Transverse colon (tissue), 4 donors: Measurements from ENCODE around the gene AKT1S1. TPM values are rescaled to one million over a fixed set of nuclear protein-coding genes. Genes with fewer than 3 reads are reported as not detected.

Experiments used
- DNase-seq: peaks from one replicate; pipeline ENCODE4 v3.0.0-alpha.2; 2019
- H3K27ac ChIP-seq, 4 donors: fragments of 200-600 bp; sonication (generic); 2 replicates each; pipeline ENCODE4 v1.5.1; 2016 to 2018; ENCODE audit warnings: inconsistent platforms in 4 of 4
- H3K27me3 ChIP-seq: fragments of 200-600 bp; sonication (generic); 2 replicates; pipeline ENCODE4 v1.5.1; 2017; ENCODE audit warnings: inconsistent platforms
- H3K36me3 ChIP-seq, 4 donors: fragments of 200-600 bp; sonication (generic); 2 replicates each; pipeline ENCODE4 v1.5.1; 2017 to 2019; ENCODE audit warnings: inconsistent platforms in 4 of 4
- H3K4me1 ChIP-seq, 4 donors: fragments of 200-600 bp; sonication (generic); 2 replicates each; pipeline ENCODE4 v1.5.1; 2017 to 2020; ENCODE audit warnings: inconsistent platforms in 4 of 4
- H3K4me3 ChIP-seq, 4 donors: fragments of 200-600 bp; sonication (generic); 1 replicate in 1 of 4; 2 replicates in 3 of 4; pipeline versions ENCODE4 v1.5.1 to v1.6.1; 2017 to 2019; ENCODE audit warnings: inconsistent platforms in 4 of 4
- H3K9me3 ChIP-seq, 2 donors: fragments of 200-600 bp; sonication (generic); 2 replicates each; pipeline ENCODE4 v1.5.1; 2017 to 2019; ENCODE audit warnings: inconsistent platforms in 2 of 2
- CTCF ChIP-seq, 5 experiments: fragments of 200-600 bp in 3 of 5; fragments of 450-650 bp in 2 of 5; sonication (generic) in 3 of 5; IDR thresholded peaks; 1 replicate in 2 of 5; 2 replicates in 3 of 5; pipeline ENCODE4 v1.5.1; 2016 to 2017; ENCODE audit warnings: antibody characterized with exemption in 5 of 5, inconsistent platforms in 3 of 5, mild to moderate bottlenecking in 2 of 5, moderate library complexity in 1 of 5
- EP300 ChIP-seq: sonication (generic); formaldehyde crosslinking; IDR thresholded peaks from one replicate; pipeline ENCODE4 v1.6.1; 2017; ENCODE audit warnings: antibody characterized with exemption, low read depth
- POLR2A ChIP-seq: fragments of 450-650 bp; IDR thresholded peaks from one replicate; pipeline ENCODE4 v1.6.1; 2016; ENCODE audit warnings: antibody characterized with exemption, mild to moderate bottlenecking, moderate library complexity
- POLR2AphosphoS5 ChIP-seq, 3 donors: sonication (generic); formaldehyde crosslinking; IDR thresholded peaks; one replicate each; pipeline ENCODE4 v1.6.1; 2016; ENCODE audit warnings: antibody characterized with exemption in 3 of 3
- WGBS, 2 donors: methylation state at CpG; one replicate each; pipeline ENCODE4 v1.1.5; 2018; ENCODE audit warnings: low coverage in 1 of 2; 5-methylcytosine and 5-hydroxymethylcytosine counted together
- in situ Hi-C, 4 donors: fragments of 200-750 bp; cut with MboI; loops; one replicate each; pipeline versions ENCODE4 v1.15.0 to v1.15.1; 2017; ENCODE audit warnings: low sequenced_read_pairs in 3 of 4, low pct_ligation_motif_present in 1 of 4, low pct_unique_long_range_greater_than_20kb in 1 of 4
- intact Hi-C: fragments of 100-400 bp; cut with DNase I; formaldehyde crosslinking; loops from one replicate; pipeline ENCODE4 v1.15.1; 2023; ENCODE audit warnings: low total_unique reads
- total RNA-seq, 4 donors: library from RNA; depleted of rRNA; stranded (reverse); fragments of >200 nt; gene quantifications; one replicate each; pipeline ENCODE4 v1.1.0, GENCODE V29; 2016

Gene AKT1S1
- total RNA-seq, 4 donors from 2014 or later: 15.3 to 29.7 (median 22.7) TPM

- intact Hi-C loops (no loop called here), in situ Hi-C loops (loop anchor here in 1 of 4 donors (10.0 to 25.0 kb wide), 2 partner anchors 49 to 376 kb away; partner anchors contain the start of genes FUZ, MED25, RPL13A and RPS11)
- no peaks in the 10 kb centered on the region for H3K9me3 ChIP-seq
- H3K27ac ChIP-seq: no peak overlapping the region
- peak; percentile 8 for DNase-seq
- H3K27me3 ChIP-seq: no peaks in the 10 kb centered on the region
- H3K36me3 ChIP-seq: peaks cover 0 to 5% (median 0%) of the 10 kb centered on the region in 4 donors
- H3K4me1 ChIP-seq: peaks cover 11 to 41% (median 33%) of the 10 kb centered on the region in 4 donors
- H3K4me3 ChIP-seq: no peak overlapping the region
- WGBS, 2 donors: 92 to 95% methylated on average over 7 to 24 of the region's 24 CpGs
- TF ChIP-seq POLR2AphosphoS5 (IDR thresholded peaks at IDR 0.05): no peak
- no peak for TF ChIP-seq EP300
- TF ChIP-seq CTCF (IDR thresholded peaks at IDR 0.05): no peak
- no peak for TF ChIP-seq POLR2A
Observed at GRCh38 chr19:49863254-49863934, 13.8 kb downstream of the AKT1S1 start.

- no peak overlapping the region for H3K4me3 ChIP-seq
- in situ Hi-C loops (loop anchor here in 1 of 4 donors (10.0 to 25.0 kb wide), 2 partner anchors 48 to 375 kb away; partner anchors contain the start of genes FUZ, MED25, RPL13A and RPS11), intact Hi-C loops (no loop called here)
- peaks cover 0 to 5% (median 0%) of the 10 kb centered on the region in 4 donors for H3K36me3 ChIP-seq
- DNase-seq: no peak
- peaks cover 11 to 34% (median 30%) of the 10 kb centered on the region in 4 donors for H3K4me1 ChIP-seq
- TF ChIP-seq CTCF (IDR thresholded peaks at IDR 0.05) (no peak), POLR2A (no peak), EP300 (no peak), POLR2AphosphoS5 (IDR thresholded peaks at IDR 0.05) (no peak)
- no peaks in the 10 kb centered on the region for H3K27me3 ChIP-seq
- H3K27ac ChIP-seq: no peak overlapping the region
- H3K9me3 ChIP-seq: no peaks in the 10 kb centered on the region
- 79 to 84% methylated on average over 11 to 20 of the region's 49 CpGs for WGBS, 2 donors
Observed at GRCh38 chr19:49862391-49863253, 14.5 kb downstream of the AKT1S1 start.

- H3K27ac ChIP-seq: peak overlapping the region; percentile 39 to 51 (median 48)
- in situ Hi-C loops (loop anchor here in 1 of 4 donors (10.0 to 25.0 kb wide), 2 partner anchors 47 to 374 kb away; partner anchors contain the start of genes FUZ, MED25, RPL13A and RPS11), intact Hi-C loops (no loop called here)
- H3K4me3 ChIP-seq: no peak overlapping the region
- 88% methylated on average over 50 of the region's 60 CpGs; no CpG with 5 or more reads in 1 of the 2 donors for WGBS, 2 donors
- peaks cover 11 to 32% (median 29%) of the 10 kb centered on the region in 4 donors for H3K4me1 ChIP-seq
- H3K36me3 ChIP-seq: peaks cover 0 to 11% (median 2%) of the 10 kb centered on the region in 4 donors
- H3K9me3 ChIP-seq: no peaks in the 10 kb centered on the region
- no peaks in the 10 kb centered on the region for H3K27me3 ChIP-seq
- no peak for DNase-seq
- no peak for TF ChIP-seq POLR2A
- TF ChIP-seq POLR2AphosphoS5 (IDR thresholded peaks at IDR 0.05): no peak
Observed at GRCh38 chr19:49861541-49862378, 15.4 kb downstream of the AKT1S1 start.

GRCh38 chr19:49861107-49861506 lies 16.0 kb downstream of the AKT1S1 start:
- peaks cover 0 to 11% (median 2%) of the 10 kb centered on the region in 4 donors for H3K36me3 ChIP-seq

More at GRCh38 chr19:49861107-49861506, 16.0 kb downstream of the AKT1S1 start:
- Histone ChIP-seq H3K9me3 (no peaks in the 10 kb centered on the region), H3K4me3 (no peak overlapping the region), H3K27ac (peak overlapping the region; percentile 39 to 51 (median 48)), H3K4me1 (peaks cover 5 to 26% (median 23%) of the 10 kb centered on the region in 4 donors), H3K27me3 (no peaks in the 10 kb centered on the region)
- intact Hi-C loops: no loop called here
- in situ Hi-C loops: loop anchor here in 1 of 4 donors (10.0 to 25.0 kb wide), 2 partner anchors 46 to 374 kb away; partner anchors contain the start of genes FUZ, MED25, RPL13A and RPS11
- peak; percentile 67 for DNase-seq
- WGBS, 2 donors: 39% methylated on average over 13 of the region's 13 CpGs; no CpG with 5 or more reads in 1 of the 2 donors
- TF ChIP-seq POLR2AphosphoS5 (IDR thresholded peaks at IDR 0.05) (no peak), EP300 (no peak), CTCF (IDR thresholded peaks at IDR 0.05) (no peak), POLR2A (no peak)
